ENCODE measurements around the gene ABCD4.

The ABCD4 gene

DNA sequence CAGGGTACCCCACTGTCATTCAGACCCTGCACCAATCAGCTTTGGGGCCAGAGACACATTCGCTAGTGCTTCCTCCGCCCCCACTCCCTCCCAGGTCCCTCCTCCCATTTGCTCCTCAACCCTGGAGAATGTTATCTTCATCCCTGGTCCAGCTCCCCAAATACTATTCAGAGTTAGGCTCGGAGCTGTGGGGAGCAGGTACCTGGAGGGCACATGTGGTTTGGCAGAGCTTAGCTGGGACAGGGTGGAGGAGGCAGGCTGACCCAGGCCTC, 44.0 kb downstream of the ABCD4 start:
- Histone ChIP-seq H3K9ac (ENCODE audit: low read length) (no peak overlapping the region), H3K9me3 (ENCODE audit: insufficient read depth, low read length) (no peaks in the 10 kb centered on the region), H3K79me2 (ENCODE audit: insufficient read depth, low read length) (no peaks in the 10 kb centered on the region), H4K20me1 (ENCODE audit: low read depth, low read length) (no peaks in the 10 kb centered on the region), H3K4me2 (ENCODE audit: low read depth, low read length, poor library complexity, severe bottlenecking) (no peak overlapping the region), H2AFZ (ENCODE audit: low read depth, low read length, severe bottlenecking) (no peak overlapping the region), H3K27ac (ENCODE audit: low read depth, low read length) (no peak overlapping the region), H3K9me2 (replicated peaks; ENCODE audit: insufficient read depth, low read length) (no peaks in the 10 kb centered on the region), H3K36me3 (ENCODE audit: low read length) (no peaks in the 10 kb centered on the region), H3F3A (ENCODE audit: insufficient read depth) (no peaks in the 10 kb centered on the region), H3K4me3 (ENCODE audit: insufficient read depth, low read length, poor library complexity, severe bottlenecking) (no peak overlapping the region), H3K27me3 (ENCODE audit: low read length) (no peaks in the 10 kb centered on the region)
- no peak for TF ChIP-seq EZH2phosphoT487 (conservative IDR thresholded peaks at IDR 0.05; ENCODE audit: low read length)
- TF ChIP-seq, protein P1, sequence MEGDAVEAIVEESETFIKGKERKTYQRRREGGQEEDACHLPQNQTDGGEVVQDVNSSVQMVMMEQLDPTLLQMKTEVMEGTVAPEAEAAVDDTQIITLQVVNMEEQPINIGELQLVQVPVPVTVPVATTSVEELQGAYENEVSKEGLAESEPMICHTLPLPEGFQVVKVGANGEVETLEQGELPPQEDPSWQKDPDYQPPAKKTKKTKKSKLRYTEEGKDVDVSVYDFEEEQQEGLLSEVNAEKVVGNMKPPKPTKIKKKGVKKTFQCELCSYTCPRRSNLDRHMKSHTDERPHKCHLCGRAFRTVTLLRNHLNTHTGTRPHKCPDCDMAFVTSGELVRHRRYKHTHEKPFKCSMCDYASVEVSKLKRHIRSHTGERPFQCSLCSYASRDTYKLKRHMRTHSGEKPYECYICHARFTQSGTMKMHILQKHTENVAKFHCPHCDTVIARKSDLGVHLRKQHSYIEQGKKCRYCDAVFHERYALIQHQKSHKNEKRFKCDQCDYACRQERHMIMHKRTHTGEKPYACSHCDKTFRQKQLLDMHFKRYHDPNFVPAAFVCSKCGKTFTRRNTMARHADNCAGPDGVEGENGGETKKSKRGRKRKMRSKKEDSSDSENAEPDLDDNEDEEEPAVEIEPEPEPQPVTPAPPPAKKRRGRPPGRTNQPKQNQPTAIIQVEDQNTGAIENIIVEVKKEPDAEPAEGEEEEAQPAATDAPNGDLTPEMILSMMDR (IDR thresholded peaks at IDR 0.05; ENCODE audit: insufficient read depth, low read length, poor library complexity, severe bottlenecking), result no peak

DNA sequence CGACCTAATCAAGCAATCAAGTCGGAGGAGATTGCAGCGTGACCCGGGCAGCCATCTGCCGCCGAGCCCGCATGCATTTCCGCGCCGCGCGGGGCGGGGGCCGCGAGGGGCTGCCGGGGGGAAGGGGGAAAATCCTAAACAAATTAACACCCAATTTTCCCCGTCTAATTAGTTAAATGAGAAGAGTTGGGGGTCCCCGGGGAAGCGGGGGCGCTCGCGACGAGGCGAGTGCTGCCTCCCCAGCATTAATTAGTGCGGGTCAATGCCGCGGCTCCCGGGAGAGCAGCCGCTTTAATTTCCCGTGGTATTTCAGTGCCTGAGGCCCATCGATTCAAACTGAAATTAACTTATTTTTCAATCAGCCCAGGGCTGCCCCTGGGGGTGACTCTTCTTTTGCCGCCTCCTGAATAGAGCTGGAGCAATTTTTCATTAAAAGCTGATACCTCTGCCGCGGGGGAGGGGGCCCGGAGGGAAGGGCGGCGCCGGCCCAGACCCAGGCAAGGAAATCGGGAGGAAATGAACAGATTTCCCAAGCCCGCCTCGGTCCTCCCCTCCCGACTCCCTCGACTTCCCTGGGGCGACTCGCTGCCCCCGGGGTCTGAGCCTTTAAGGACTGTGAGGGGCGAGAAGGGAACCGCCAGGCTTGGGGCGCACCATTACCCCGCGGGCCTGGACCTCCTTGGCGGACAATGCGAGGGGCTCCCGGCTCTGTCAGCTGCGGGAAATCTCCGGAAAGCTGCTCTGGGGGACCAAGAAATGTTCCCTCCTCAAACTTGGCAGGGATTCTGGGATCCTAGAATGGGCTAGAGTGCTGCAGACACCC, 44.6 kb downstream of the ABCD4 start:
- peak overlapping the region; percentile 64 for H3K4me3 ChIP-seq (ENCODE audit: insufficient read depth, low read length, poor library complexity, severe bottlenecking)
- no peak overlapping the region for H3K27ac ChIP-seq (ENCODE audit: low read depth, low read length)
- H3K27me3 ChIP-seq (ENCODE audit: low read length), result no peaks in the 10 kb centered on the region
- no peaks in the 10 kb centered on the region for H3K9me3 ChIP-seq (ENCODE audit: insufficient read depth, low read length)
- no peaks in the 10 kb centered on the region for H3K9me2 ChIP-seq (replicated peaks; ENCODE audit: insufficient read depth, low read length)
- no peaks in the 10 kb centered on the region for H4K20me1 ChIP-seq (ENCODE audit: low read depth, low read length)
- peak overlapping the region; percentile 46 for H3K9ac ChIP-seq (ENCODE audit: low read length)
- peak overlapping the region; percentile 81 for H2AFZ ChIP-seq (ENCODE audit: low read depth, low read length, severe bottlenecking)
- no peaks in the 10 kb centered on the region for H3K79me2 ChIP-seq (ENCODE audit: insufficient read depth, low read length)
- H3K4me2 ChIP-seq (ENCODE audit: low read depth, low read length, poor library complexity, severe bottlenecking), result peak overlapping the region; percentile 85
- TF ChIP-seq, protein P1 (IDR thresholded peaks at IDR 0.05; ENCODE audit: insufficient read depth, low read length, poor library complexity, severe bottlenecking), result no peak
- TF ChIP-seq EZH2phosphoT487 (conservative IDR thresholded peaks at IDR 0.05; ENCODE audit: low read length), result no peak
- H3K36me3 ChIP-seq (ENCODE audit: low read length), result no peaks in the 10 kb centered on the region
- H3F3A ChIP-seq (ENCODE audit: insufficient read depth), result no peaks in the 10 kb centered on the region

DNA sequence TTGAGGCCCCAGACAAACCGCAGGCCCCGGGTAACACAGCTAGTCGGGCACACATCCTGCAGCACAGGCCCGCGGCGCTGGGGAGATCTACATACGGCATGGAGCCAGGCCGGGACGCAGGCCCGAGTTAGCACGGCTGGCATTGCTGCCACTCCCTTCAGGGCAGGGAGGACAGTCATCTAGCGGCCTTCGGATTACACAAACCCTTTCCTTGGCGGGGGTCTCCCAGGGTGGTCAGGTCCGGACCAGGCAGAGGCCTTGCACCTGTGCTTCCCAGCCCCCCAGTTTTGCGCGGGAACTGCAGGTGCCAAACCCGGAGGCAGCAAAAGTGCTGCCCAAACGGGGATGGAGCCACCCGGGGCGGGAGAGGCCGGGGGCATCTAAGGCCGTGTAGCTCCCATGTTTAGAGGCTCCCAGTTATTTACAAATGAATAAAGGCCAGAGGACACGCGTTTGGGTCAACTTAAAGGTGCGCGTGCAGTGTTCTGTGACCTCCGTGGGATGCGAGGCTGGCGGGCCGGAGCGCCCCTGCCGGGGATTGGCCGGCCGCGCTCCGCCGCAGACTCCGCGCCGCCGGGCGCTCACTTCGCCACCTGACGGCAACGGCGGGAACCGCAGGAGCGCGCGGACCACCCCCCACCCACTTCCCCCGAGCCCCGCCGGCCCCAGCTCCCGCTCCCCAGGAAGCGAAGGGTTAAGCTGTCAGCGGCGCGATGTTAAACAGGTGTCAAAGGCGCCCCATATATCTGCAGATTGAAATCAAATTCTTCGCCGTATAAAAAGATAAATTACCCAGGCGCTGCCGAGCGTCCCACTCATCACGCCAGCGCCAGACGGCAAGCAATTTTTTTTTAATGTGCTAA, 45.4 kb downstream of the ABCD4 start:
- Histone ChIP-seq H3K27me3 (ENCODE audit: low read length) (no peaks in the 10 kb centered on the region), H3K4me2 (ENCODE audit: low read depth, low read length, poor library complexity, severe bottlenecking) (peak overlapping the region; percentile 85), H3K36me3 (ENCODE audit: low read length) (no peaks in the 10 kb centered on the region), H3K9me3 (ENCODE audit: insufficient read depth, low read length) (no peaks in the 10 kb centered on the region), H3K27ac (ENCODE audit: low read depth, low read length) (no peak overlapping the region), H4K20me1 (ENCODE audit: low read depth, low read length) (no peaks in the 10 kb centered on the region), H3K9ac (ENCODE audit: low read length) (peak overlapping the region; percentile 50), H3K79me2 (ENCODE audit: insufficient read depth, low read length) (no peaks in the 10 kb centered on the region), H2AFZ (ENCODE audit: low read depth, low read length, severe bottlenecking) (peak overlapping the region; percentile 99), H3K9me2 (replicated peaks; ENCODE audit: insufficient read depth, low read length) (no peaks in the 10 kb centered on the region), H3F3A (ENCODE audit: insufficient read depth) (no peaks in the 10 kb centered on the region), H3K4me3 (ENCODE audit: insufficient read depth, low read length, poor library complexity, severe bottlenecking) (peak overlapping the region; percentile 64)
- no peak for TF ChIP-seq EZH2phosphoT487 (conservative IDR thresholded peaks at IDR 0.05; ENCODE audit: low read length)
- TF ChIP-seq, protein P1 (IDR thresholded peaks at IDR 0.05; ENCODE audit: insufficient read depth, low read length, poor library complexity, severe bottlenecking), result peak; percentile 84
